AG04450 (cell line): ENCODE data around the gene ANKRD55. TPM values are rescaled to one million over a fixed set of nuclear protein-coding genes. Genes with fewer than 3 reads are reported as not detected.

Source experiments
- CTCF ChIA-PET: fragments of 300-600, 350-600 bp; formaldehyde crosslinking; extraction: SDS; loops from one replicate; lab custom pipeline; 2022; ENCODE audit warnings: antibody characterized with exemption, inconsistent platforms; lab: Charles Lee
- POLR2A ChIA-PET: fragments of 350-600 bp; formaldehyde crosslinking; extraction: SDS; loops from one replicate; lab custom pipeline; 2021; ENCODE audit warnings: antibody characterized with exemption, inconsistent platforms; lab: Yijun Ruan, JAX
- DNase-seq: peaks from one replicate; pipeline ENCODE4 v3.0.0-alpha.2; 2011; ENCODE audit warnings: low read depth, low spot score
- H3K27ac ChIP-seq: one replicate; pipeline ENCODE4 v1.5.1; 2012; ENCODE audit warnings: low read depth, low read length, control low read depth
- H3K27me3 ChIP-seq: one replicate; pipeline ENCODE4 v1.6.0; 2012; ENCODE audit warnings: low read length; ENCODE audit not compliant: control insufficient read depth, insufficient read depth
- H3K4me3 ChIP-seq: 2 replicates; pipeline ENCODE4 v1.5.1; 2011; ENCODE audit warnings: mild to moderate bottlenecking, low read depth, low read length, control low read depth
- H3K9me3 ChIP-seq: 2 replicates; pipeline ENCODE4 v1.5.1; 2012; ENCODE audit warnings: low read length; ENCODE audit not compliant: control insufficient read depth, insufficient read depth
- CTCF ChIP-seq: IDR thresholded peaks from 2 replicates; pipeline ENCODE4 v1.5.1; 2011; ENCODE audit warnings: low read depth, low read length, control low read depth, inconsistent platforms
- polyA plus RNA-seq: library from polyadenylated mRNA; depleted of rRNA; stranded (reverse); fragments of >200 nt; gene quantifications from 2 replicates; pipeline ENCODE4 v1.2.3, GENCODE V29; 2011

The ANKRD55 gene
- polyA plus RNA-seq, 1 experiment = not detected

GRCh38 chr5:56169949-56170348, 63.2 kb downstream of the ANKRD55 start:
- TF ChIP-seq CTCF = no peak
- CTCF ChIA-PET = no interaction called here
- POLR2A ChIA-PET = no interaction called here
- no peak overlapping the region for H3K4me3 ChIP-seq
- no peaks in the 10 kb centered on the region for H3K27me3 ChIP-seq
- H3K27ac ChIP-seq = no peak overlapping the region
- DNase-seq = no peak
- no peaks in the 10 kb centered on the region for H3K9me3 ChIP-seq

GRCh38 chr5:56169281-56169680, 63.8 kb downstream of the ANKRD55 start:
- H3K4me3 ChIP-seq = no peak overlapping the region
- no peaks in the 10 kb centered on the region for H3K9me3 ChIP-seq
- no peak for TF ChIP-seq CTCF
- DNase-seq = no peak
- POLR2A ChIA-PET = no interaction called here
- H3K27ac ChIP-seq = no peak overlapping the region
- CTCF ChIA-PET = no interaction called here
- no peaks in the 10 kb centered on the region for H3K27me3 ChIP-seq

- ChIA-PET CTCF (no interaction called here), POLR2A (no interaction called here)
- Histone ChIP-seq H3K27me3 (no peaks in the 10 kb centered on the region), H3K27ac (no peak overlapping the region), H3K4me3 (no peak overlapping the region), H3K9me3 (no peaks in the 10 kb centered on the region)
- TF ChIP-seq CTCF = no peak
- DNase-seq = no peak
These were observed 65.1 kb downstream of the ANKRD55 start for GRCh38 chr5:56168066-56168478.

- TF ChIP-seq CTCF = no peak
- CTCF ChIA-PET = no interaction called here
- POLR2A ChIA-PET = no interaction called here
- Histone ChIP-seq H3K4me3 (no peak overlapping the region), H3K27ac (no peak overlapping the region), H3K9me3 (no peaks in the 10 kb centered on the region), H3K27me3 (no peaks in the 10 kb centered on the region)
- DNase-seq = no peak
These were observed 65.6 kb downstream of the ANKRD55 start for GRCh38 chr5:56167519-56167918.

- no peak for TF ChIP-seq CTCF
- DNase-seq = no peak
- POLR2A ChIA-PET = no interaction called here
- Histone ChIP-seq H3K4me3 (no peak overlapping the region), H3K9me3 (no peaks in the 10 kb centered on the region), H3K27ac (no peak overlapping the region), H3K27me3 (no peaks in the 10 kb centered on the region)
- CTCF ChIA-PET = no interaction called here
These were observed 66.3 kb downstream of the ANKRD55 start for GRCh38 chr5:56166671-56167385.
